Measurements from ENCODE around the gene SVIL.

DNA sequence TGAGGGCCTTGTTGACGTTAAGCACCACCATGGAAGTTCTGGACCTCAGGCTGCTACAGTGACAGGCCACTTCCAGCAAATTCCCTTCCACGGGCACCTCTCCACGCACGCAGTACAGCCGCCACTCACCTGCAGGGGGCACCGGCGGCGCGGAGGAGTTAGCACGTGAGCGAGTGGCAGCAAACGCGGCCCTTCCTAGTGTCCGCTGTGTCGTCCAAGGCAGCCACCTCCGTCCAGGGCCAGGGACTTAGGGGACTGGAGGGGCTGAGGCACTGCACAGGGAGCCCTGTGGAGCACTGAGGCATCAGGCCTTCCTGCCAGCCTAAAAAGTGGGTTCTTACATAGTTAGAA lies 164.4 kb downstream of the SVIL start:
- TF ChIP-seq, protein P1, sequence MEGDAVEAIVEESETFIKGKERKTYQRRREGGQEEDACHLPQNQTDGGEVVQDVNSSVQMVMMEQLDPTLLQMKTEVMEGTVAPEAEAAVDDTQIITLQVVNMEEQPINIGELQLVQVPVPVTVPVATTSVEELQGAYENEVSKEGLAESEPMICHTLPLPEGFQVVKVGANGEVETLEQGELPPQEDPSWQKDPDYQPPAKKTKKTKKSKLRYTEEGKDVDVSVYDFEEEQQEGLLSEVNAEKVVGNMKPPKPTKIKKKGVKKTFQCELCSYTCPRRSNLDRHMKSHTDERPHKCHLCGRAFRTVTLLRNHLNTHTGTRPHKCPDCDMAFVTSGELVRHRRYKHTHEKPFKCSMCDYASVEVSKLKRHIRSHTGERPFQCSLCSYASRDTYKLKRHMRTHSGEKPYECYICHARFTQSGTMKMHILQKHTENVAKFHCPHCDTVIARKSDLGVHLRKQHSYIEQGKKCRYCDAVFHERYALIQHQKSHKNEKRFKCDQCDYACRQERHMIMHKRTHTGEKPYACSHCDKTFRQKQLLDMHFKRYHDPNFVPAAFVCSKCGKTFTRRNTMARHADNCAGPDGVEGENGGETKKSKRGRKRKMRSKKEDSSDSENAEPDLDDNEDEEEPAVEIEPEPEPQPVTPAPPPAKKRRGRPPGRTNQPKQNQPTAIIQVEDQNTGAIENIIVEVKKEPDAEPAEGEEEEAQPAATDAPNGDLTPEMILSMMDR (IDR thresholded peaks at IDR 0.05), result no peak
- TF ChIP-seq POLR2AphosphoS5 (IDR thresholded peaks at IDR 0.05) (no peak), POLR2A (IDR thresholded peaks at IDR 0.05) (no peak)
